ENCODE measurements around the gene HSD11B1L. TPM values are rescaled to one million over a fixed set of nuclear protein-coding genes. Genes with fewer than 3 reads are reported as not detected.

The HSD11B1L gene
- total RNA-seq, 4 donors from 2014 or later: 7.3 to 30.4 (median 15.8) TPM

GRCh38 chr19:5713228-5713627 is 32.4 kb downstream of the HSD11B1L start:
- Histone ChIP-seq H3K36me3 (peaks cover 38 to 40% of the 10 kb centered on the region in 2 donors), H3K27ac (no peak overlapping the region), H3K4me1 (peaks cover 0 to 4% of the 10 kb centered on the region in 2 donors), H3K9me3 (no peaks in the 10 kb centered on the region), H3K27me3 (no peaks in the 10 kb centered on the region), H3K4me3 (replicated peaks in 1 of 3) (no peak overlapping the region)
- no peak for DNase-seq
- TF ChIP-seq POLR2A (IDR thresholded peaks at IDR 0.05): no peak
- TF ChIP-seq CTCF (IDR thresholded peaks at IDR 0.05): no peak
- intact Hi-C loops (cut with DNase I): no loop called here
- 95 to 96% methylated on average over 9 of the region's 9 CpGs for WGBS, 2 donors

GRCh38 chr19:5714816-5715215 is 34.0 kb downstream of the HSD11B1L start:
- H3K4me3 ChIP-seq (replicated peaks in 1 of 3): no peak overlapping the region
- H3K36me3 ChIP-seq: peaks cover 34 to 36% of the 10 kb centered on the region in 2 donors
- TF ChIP-seq CTCF (IDR thresholded peaks at IDR 0.05): no peak
- TF ChIP-seq POLR2A (IDR thresholded peaks at IDR 0.05): no peak
- no peaks in the 10 kb centered on the region for H3K27me3 ChIP-seq
- DNase-seq: no peak
- peaks cover 9 to 16% of the 10 kb centered on the region in 2 donors for H3K4me1 ChIP-seq
- H3K27ac ChIP-seq: no peak overlapping the region
- 75 to 84% methylated on average over 10 of the region's 10 CpGs for WGBS, 2 donors
- intact Hi-C loops (cut with DNase I): no loop called here
- H3K9me3 ChIP-seq: no peaks in the 10 kb centered on the region

- H3K4me3 ChIP-seq (replicated peaks in 1 of 3): no peak overlapping the region
- H3K36me3 ChIP-seq: peaks cover 10 to 13% of the 10 kb centered on the region in 2 donors
- no peaks in the 10 kb centered on the region for H3K27me3 ChIP-seq
- intact Hi-C loops (cut with DNase I): no loop called here
- H3K4me1 ChIP-seq: peaks cover 9 to 16% of the 10 kb centered on the region in 2 donors
- 85 to 87% methylated on average over 8 of the region's 8 CpGs for WGBS, 2 donors
- H3K9me3 ChIP-seq: no peaks in the 10 kb centered on the region
- no peak overlapping the region for H3K27ac ChIP-seq
- TF ChIP-seq CTCF (IDR thresholded peaks at IDR 0.05): no peak
- TF ChIP-seq POLR2A (IDR thresholded peaks at IDR 0.05): no peak
- no peak for DNase-seq
Observed at GRCh38 chr19:5717215-5717935, 36.5 kb downstream of the HSD11B1L start.

- peaks cover 2 to 6% of the 10 kb centered on the region in 2 donors for H3K36me3 ChIP-seq
- no peak overlapping the region for H3K4me3 ChIP-seq (replicated peaks in 1 of 3)
- intact Hi-C loops (cut with DNase I): no loop called here
Observed at GRCh38 chr19:5718037-5718578, 37.3 kb downstream of the HSD11B1L start.

More at GRCh38 chr19:5718037-5718578, 37.3 kb downstream of the HSD11B1L start:
- no peak for DNase-seq
- no peak for TF ChIP-seq CTCF (IDR thresholded peaks at IDR 0.05)
- no peaks in the 10 kb centered on the region for H3K27me3 ChIP-seq
- 80 to 86% methylated on average over 14 of the region's 14 CpGs for WGBS, 2 donors
- H3K27ac ChIP-seq: no peak overlapping the region
- H3K4me1 ChIP-seq: peaks cover 9 to 16% of the 10 kb centered on the region in 2 donors
- no peaks in the 10 kb centered on the region for H3K9me3 ChIP-seq
